ELF-1 (cell line): ENCODE results near the gene LCN2.
A peak's percentile ranks its signal among the peaks of the same experiment; 100 is the strongest.
"Not testable (repeated sequence)": the region's sequence is repeated elsewhere in the genome, so short reads cannot be mapped to it uniquely, and the experiment has no call there.

Source experiments
- DNase-seq: peaks from one replicate; pipeline ENCODE4 v3.0.0-alpha.2; 2016; ENCODE audit warnings: low read depth, low spot score

LCN2 gene

DNA sequence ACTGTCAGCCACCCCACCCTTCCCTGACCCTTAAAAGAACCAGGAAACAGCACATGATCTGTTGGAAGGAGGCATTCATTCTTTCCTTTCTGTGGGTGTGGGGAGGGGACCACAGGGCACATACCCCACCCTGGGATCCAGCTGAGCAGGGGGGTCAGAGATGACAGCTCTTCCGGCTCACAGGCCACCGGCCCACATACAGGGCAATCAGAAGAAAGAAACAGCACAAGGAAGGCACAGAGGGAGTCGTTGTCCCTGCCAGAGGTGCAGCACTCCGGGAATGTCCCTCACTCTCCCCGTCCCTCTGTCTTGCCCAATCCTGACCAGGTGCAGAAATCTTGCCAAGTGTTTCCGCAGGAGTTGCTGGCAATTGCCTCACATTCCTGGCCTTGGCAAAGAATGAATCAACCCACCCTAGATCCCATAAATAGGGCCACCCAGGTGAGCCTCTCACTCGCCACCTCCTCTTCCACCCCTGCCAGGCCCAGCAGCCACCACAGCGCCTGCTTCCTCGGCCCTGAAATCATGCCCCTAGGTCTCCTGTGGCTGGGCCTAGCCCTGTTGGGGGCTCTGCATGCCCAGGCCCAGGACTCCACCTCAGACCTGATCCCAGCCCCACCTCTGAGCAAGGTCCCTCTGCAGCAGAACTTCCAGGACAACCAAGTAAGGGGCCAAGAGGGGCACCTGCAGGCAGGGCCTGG lies at the start of gene LCN2:
Gene LCN2 (plus strand): TSS at position 453 of the 701 bp plus-strand sequence. CDS start 73 bp downstream, at position 526.
- DNase-seq, result no peak

DNA sequence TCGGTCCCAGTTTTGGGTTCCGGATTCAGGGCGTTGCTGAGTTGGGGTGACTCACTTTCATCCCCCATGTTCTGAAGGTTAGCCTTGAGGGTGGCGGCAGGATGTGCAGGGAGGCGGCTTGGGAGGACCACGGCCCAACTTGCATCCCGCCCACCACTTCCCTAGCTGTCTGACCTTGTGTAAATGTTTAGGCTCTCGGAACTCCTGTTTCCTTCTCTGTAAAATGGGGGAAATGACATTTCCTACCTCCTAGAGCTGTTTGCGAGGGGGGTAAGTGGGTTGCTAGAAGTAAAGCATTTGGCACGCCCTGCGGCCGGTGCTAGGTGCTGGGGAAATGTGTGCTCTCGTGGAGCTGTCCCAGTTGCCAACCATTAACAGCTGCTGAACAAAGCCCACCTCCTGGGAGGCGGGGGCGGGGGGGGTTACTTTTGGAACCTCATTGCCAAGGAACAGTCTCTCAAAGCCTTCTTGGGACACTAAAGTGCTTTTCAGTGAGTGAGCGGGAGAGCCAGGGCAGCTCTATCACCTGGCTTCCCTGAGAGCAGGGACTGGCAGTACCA lies 49.2 kb upstream of the LCN2 start:
- DNase-seq, result no peak

DNA sequence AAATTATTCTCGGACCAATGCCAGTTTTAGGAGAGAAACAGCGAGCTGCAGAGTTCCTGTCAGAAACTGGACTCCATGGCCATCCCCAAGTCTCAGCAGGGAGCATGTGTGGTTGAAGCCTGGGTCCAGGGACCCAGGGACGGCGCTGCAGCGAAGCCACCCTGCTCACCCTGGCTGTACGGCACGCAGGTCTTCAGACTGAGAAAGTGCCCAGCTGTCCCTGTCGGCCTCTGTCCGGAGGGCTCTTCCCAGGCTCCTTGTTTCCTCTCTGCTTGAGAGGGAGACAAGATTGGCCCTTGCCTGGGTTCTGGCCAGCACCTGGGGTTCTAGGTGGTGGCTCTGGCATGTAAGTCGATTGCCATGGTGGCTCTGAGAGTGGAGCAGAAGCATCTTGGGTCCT lies 48.7 kb upstream of the LCN2 start:
- no peak for DNase-seq

DNA sequence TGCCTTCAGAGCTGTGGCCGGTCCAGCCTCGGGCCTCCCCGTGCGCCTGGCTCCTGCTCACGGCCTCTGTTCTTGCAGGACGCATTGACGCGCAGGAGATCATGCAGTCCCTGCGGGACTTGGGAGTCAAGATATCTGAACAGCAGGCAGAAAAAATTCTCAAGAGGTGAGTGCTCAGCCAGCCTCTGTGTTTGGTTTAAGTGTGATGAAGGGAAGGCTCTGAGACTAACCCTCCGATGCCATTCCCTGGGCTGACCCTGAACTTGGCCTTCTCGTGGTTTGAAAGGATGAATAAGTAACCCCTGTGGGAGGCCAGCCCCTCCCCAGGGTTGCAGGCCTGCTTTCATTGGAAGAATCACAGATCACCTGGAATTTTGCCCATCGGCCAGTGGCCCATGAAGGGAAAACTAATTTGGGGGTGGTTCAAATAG lies 48.0 kb upstream of the LCN2 start:
- no peak for DNase-seq

DNA sequence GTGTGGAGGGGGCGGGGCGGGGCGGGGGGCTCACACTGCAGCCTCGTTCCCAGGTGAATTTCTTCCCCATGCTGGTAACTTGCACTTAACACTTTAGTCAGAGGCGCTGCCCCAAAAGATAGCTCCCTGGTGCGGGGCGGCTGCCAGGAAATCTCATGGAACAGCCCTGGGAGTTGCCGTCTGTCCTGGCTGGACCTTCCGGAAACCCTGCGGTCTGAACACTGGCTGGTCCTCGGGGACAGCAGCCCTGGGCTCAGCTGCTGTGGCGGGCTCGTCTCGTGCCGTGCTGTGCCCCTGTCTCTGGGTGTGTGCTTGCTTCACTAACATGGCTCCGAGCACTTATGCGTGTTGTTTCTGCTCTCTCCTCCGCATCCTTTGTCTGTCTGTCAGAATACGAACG lies 47.6 kb upstream of the LCN2 start:
- DNase-seq, result no peak

DNA sequence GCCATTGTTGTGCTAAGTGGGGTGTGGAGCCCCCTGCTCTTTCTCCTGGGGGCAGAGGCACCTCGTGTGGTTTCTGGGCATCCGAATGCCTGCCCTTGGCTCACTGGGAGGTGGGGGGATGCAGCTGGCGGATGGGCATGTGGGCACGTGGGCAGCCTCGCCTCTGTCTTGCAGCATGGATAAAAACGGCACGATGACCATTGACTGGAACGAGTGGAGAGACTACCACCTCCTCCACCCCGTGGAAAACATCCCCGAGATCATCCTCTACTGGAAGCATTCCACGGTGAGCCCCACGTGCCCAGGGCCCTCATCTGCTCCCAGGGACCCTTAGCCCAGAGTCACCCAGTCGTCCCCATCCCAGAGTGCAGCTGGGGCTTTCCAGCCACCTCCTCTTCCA lies 47.1 kb upstream of the LCN2 start:
- no peak for DNase-seq

DNA sequence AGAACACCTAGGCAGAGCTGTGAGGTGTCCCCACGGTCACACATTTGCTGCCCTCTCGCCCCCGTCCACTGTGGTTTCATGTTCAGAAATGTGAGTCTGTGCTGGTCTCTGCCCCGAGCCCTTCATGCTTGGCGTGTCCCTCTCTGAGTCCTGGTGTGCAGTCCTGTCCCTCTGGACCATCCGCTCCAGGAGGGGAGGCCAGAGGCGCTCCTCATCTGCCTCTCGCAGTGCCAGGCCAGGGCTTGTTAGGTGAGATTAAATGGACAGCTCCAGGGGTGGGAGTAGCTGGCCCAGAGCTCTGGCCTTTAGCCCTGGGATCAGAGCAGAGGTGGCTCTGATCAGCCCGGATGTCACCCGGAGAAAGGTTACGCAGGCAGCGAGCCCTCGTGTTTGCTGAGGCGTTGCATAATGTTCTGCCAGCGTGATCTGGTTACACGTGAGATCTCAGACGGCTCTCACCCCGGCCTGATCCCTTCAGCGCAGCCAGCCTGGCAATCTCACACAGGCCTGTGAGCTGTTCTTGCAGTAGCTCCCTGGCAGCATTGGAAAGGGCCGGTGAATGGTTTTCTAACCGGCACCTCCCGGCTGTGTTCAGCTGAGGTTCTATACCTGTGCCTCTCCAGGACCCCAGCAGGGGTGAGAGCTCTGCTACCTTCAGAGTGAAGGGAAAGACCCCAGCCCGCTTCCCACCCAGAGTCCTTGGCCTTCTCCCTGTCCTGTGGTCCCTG lies 46.2 kb upstream of the LCN2 start:
- no peak for DNase-seq

DNA sequence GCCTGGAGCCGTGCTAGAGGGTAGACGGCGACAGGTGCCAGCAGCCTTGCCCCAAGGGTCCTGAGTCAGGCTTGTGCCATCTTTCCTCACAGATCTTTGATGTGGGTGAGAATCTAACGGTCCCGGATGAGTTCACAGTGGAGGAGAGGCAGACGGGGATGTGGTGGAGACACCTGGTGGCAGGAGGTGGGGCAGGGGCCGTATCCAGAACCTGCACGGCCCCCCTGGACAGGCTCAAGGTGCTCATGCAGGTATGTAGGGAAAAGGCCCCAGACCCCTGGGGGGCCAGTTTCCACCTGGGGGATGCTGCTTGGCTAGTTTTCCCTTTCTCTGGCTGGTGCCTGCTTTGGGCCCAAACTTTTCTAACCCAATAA lies 45.7 kb upstream of the LCN2 start:
- peak; percentile 47 for DNase-seq

DNA sequence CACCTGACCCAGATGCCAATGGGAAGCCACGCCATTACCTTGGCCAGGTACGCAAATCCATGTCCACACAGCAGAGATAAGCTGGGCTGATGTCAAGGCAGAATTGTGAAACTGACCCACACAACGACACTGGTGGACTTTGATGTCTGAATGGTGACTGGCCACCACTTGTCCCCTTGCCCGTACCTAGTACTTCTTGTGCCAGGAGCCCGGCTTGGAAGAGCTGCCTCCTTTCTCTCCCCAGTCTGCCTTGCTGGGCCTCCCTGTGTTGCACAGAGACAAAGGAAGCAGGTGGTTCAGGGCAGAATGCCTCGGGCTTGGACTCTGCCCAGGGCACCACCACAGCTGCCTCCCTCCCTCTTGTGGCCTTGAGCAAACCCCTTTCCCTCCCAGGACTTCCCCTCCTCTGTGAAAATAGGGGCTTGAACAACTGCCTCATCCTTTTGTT lies 45.1 kb upstream of the LCN2 start:
- no peak for DNase-seq

DNA sequence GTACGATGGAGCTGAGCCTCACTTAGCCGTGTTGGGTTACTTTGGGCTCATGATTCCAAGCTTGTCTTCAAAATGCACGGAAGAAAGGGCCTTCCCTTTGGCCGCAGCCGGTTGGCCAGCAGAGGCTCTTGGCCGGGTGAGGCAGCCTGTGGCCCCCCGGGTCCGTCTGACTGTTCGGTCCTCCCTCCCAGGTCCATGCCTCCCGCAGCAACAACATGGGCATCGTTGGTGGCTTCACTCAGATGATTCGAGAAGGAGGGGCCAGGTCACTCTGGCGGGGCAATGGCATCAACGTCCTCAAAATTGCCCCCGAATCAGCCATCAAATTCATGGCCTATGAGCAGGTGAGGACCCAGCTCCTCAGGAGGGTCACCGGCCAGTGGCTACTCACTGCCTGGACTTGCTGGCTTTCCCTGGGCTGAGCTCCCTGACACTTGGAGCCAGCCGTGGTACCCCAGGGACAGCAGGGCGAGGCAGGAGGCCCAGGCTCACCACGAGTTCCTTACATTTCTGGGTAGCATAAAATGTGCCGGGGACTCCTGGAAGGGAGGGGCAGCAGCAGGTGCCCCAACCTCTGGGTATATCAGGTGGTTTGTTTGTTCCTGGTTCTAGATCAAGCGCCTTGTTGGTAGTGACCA lies 43.6 kb upstream of the LCN2 start:
- DNase-seq, result no peak

DNA sequence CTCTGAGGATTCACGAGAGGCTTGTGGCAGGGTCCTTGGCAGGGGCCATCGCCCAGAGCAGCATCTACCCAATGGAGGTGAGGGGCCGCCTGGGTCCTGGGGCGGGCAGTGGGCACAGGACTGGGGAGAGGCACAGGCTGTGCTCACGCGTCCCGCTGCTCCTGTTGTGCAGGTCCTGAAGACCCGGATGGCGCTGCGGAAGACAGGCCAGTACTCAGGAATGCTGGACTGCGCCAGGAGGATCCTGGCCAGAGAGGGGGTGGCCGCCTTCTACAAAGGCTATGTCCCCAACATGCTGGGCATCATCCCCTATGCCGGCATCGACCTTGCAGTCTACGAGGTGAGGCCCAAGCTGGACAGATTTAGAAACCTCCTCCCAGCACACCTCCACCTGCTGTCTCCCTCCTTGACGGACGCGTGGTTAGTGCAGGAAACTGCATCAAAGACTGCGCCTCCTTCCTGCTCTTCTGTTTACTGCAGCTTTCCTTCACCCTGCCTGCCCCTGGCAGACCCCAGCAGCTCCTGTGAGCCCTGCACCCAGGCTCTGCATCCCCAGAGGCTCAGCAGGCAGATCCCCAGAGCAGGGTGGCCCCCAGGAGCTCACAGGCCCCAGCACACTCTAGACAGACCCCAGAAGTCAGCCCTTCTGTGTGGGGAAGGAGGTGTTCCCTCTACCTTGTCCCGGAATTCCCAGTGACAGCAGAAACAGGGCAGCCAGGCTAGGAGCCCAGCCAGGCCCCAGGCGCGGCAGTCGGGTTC lies 42.9 kb upstream of the LCN2 start:
- DNase-seq, result no peak

DNA sequence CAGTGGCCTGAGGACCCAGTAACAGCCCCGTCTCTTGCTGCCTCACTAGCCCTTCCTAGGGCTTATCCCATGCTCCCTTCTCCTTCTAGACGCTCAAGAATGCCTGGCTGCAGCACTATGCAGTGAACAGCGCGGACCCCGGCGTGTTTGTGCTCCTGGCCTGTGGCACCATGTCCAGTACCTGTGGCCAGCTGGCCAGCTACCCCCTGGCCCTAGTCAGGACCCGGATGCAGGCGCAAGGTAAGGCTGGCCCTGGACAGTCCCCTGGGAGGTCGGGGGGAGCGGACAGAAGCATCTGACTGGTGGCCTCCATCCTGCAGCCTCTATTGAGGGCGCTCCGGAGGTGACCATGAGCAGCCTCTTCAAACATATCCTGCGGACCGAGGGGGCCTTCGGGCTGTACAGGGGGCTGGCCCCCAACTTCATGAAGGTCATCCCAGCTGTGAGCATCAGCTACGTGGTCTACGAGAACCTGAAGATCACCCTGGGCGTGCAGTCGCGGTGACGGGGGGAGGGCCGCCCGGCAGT lies 42.2 kb upstream of the LCN2 start:
- no peak for DNase-seq

DNA sequence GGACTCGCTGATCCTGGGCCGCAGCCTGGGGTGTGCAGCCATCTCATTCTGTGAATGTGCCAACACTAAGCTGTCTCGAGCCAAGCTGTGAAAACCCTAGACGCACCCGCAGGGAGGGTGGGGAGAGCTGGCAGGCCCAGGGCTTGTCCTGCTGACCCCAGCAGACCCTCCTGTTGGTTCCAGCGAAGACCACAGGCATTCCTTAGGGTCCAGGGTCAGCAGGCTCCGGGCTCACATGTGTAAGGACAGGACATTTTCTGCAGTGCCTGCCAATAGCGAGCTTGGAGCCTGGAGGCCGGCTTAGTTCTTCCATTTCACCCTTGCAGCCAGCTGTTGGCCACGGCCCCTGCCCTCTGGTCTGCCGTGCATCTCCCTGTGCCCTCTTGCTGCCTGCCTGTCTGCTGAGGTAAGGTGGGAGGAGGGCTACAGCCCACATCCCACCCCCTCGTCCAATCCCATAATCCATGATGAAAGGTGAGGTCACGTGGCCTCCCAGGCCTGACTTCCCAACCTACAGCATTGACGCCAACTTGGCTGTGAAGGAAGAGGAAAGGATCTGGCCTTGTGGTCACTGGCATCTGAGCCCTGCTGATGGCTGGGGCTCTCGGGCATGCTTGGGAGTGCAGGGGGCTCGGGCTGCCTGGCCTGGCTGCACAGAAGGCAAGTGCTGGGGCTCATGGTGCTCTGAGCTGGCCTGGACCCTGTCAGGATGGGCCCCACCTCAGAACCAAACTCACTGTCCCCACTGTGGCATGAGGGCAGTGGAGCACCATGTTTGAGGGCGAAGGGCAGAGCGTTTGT lies 41.6 kb upstream of the LCN2 start:
- no peak for DNase-seq

DNA sequence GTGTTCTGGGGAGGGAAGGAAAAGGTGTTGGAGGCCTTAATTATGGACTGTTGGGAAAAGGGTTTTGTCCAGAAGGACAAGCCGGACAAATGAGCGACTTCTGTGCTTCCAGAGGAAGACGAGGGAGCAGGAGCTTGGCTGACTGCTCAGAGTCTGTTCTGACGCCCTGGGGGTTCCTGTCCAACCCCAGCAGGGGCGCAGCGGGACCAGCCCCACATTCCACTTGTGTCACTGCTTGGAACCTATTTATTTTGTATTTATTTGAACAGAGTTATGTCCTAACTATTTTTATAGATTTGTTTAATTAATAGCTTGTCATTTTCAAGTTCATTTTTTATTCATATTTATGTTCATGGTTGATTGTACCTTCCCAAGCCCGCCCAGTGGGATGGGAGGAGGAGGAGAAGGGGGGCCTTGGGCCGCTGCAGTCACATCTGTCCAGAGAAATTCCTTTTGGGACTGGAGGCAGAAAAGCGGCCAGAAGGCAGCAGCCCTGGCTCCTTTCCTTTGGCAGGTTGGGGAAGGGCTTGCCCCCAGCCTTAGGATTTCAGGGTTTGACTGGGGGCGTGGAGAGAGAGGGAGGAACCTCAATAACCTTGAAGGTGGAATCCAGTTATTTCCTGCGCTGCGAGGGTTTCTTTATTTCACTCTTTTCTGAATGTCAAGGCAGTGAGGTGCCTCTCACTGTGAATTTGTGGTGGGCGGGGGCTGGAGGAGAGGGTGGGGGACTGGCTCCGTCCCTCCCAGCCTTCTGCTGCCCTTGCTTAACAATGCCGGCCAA lies 40.8 kb upstream of the LCN2 start:
- no peak for DNase-seq

DNA sequence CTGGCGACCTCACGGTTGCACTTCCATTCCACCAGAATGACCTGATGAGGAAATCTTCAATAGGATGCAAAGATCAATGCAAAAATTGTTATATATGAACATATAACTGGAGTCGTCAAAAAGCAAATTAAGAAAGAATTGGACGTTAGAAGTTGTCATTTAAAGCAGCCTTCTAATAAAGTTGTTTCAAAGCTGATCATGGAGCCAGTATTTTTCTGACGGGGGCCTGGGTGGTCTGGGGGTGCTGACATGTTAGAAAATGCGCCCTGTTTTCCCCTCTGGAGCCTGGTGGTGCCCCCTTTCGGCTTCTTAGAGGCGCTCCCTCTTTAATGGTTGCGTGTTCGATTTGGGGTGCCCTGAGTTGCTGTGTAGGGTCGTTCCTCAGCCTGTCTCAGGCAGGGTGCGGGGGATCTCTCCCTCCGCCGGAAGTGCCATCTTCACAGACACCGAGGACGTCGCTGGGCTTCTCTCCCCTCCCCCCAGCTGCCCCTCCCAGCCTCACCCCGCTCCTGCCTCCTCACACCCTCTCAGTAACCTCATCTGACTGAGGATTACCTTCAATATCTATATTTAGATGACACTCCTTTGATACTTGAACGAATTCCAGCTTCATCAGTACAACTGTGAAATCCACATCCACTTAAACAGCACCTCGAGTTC lies 40.1 kb upstream of the LCN2 start:
- no peak for DNase-seq

DNA sequence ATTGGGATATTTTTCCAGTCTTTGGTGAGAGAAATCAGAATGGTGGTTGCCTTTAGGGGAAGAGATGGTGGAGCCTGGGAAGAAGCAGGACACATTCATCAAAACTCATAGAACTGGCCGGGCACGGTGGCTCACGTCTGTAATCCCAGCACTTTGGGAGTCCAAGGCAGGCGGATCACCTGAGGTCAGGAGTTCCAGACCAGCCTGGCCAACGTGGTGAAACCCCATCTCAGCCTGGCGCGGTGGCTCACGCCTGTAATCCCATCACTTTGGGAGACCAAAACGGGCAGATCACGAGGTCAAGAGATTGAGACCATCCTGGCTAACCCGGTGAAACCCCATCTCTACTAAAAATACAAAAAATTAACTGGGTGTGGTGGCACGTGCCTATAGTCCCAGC lies 37.5 kb upstream of the LCN2 start:
- not testable (repeated sequence) for DNase-seq

DNA sequence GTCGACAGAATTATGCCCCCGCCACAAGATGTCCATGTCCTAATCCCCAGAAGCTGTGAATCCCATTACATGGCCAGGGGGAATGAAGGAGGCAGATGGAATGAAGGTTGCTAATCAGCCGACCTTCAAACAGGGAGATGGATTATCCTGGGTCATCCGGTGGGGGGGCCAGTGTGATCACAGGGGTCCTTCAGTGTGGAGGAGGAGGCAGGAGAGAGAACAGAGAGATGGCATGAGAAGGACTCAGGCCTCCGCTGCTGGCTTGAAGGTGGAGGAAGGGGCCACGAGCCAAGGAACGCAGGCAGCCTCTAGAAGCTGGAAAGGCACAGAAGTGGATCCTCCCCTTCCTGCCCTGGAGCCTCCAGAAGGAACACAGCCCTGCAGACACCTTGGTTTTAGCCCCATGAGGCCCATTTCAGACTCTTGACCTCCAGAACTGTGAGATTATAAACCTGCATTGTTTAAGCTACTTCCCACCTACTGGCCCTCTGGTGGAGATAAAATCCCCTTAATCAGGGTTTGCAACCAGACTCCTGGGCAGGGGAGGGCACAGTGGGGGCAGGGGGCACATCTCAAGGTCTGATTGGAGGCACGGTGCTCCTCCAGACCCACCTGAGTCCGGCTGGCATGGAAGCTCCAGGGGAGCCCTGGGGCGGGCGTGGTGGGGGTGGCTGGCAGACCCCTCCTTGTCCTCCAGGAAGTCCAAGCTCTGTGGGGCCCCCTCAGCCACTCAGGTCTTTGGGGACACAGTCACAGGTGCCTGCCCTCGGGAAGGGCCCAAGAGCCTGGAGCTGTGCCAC lies 35.5 kb upstream of the LCN2 start:
- DNase-seq, result no peak
